ENCODE measurements around the gene SLC22A6. TPM values are rescaled to one million over a fixed set of nuclear protein-coding genes. Genes with fewer than 3 reads are reported as not detected.
A peak's percentile ranks its signal among the peaks of the same experiment; 100 is the strongest.

The SLC22A6 gene
- total RNA-seq, 4 donors from 2014 or later, result not detected

- ATAC-seq (ENCODE audit: low FRiP score), result no peak
- DNase-seq (ENCODE audit: low spot score), result no peak
- TF ChIP-seq CTCF (IDR thresholded peaks at IDR 0.05), result no peak
Measured at GRCh38 chr11:62974848-62975522, 9.8 kb downstream of the SLC22A6 start.

DNA sequence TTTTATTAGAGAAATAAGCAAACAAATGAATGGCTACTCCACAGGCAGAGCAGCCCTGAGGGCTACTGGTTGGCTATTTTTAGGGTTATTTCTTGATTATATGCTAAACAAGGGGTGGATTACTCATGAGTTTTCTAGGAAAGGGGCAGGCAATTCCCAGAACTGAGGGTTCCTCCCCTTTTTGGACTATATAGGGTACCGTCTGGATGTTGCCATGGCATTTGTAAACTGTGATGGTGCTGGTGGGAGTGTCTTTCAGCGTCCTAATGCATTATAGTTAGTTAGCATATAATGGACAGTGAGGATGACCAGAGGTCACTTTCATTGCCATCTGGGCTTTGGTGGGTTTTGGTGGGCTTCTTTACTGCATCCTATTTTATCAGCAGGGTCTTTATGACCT lies 19.2 kb downstream of the SLC22A6 start:
- ATAC-seq (ENCODE audit: low FRiP score), result no peak
- no peak for DNase-seq (ENCODE audit: low spot score)
- no peak for TF ChIP-seq CTCF (IDR thresholded peaks at IDR 0.05)

GRCh38 chr11:62962391-62962790 lies 22.4 kb downstream of the SLC22A6 start:
- DNase-seq (ENCODE audit: low spot score), result no peak
- no peak for TF ChIP-seq CTCF (IDR thresholded peaks at IDR 0.05)

GRCh38 chr11:62961017-62961570 lies 23.7 kb downstream of the SLC22A6 start:
- TF ChIP-seq CTCF (IDR thresholded peaks at IDR 0.05), result no peak
- ATAC-seq (ENCODE audit: low FRiP score), result no peak
- no peak for DNase-seq (ENCODE audit: low spot score)

More at GRCh38 chr11:62962391-62962790, 22.4 kb downstream of the SLC22A6 start:
- ATAC-seq (ENCODE audit: low FRiP score), result no peak

GRCh38 chr11:62959422-62959980 lies 25.3 kb downstream of the SLC22A6 start:
- no peak for ATAC-seq (ENCODE audit: low FRiP score)
- no peak for DNase-seq (ENCODE audit: low spot score)
- no peak for TF ChIP-seq CTCF (IDR thresholded peaks at IDR 0.05)

GRCh38 chr11:62958547-62959421 lies 26.0 kb downstream of the SLC22A6 start:
- peak; percentile 64 for ATAC-seq (ENCODE audit: low FRiP score)
- no peak for TF ChIP-seq CTCF (IDR thresholded peaks at IDR 0.05)
- no peak for DNase-seq (ENCODE audit: low spot score)

Measured in omental fat pad (tissue), 4 donors.